GM19099 (cell line): ENCODE measurements around the gene RPTOR.

Experiments
- POLR2A ChIP-seq: IDR thresholded peaks from 3 replicates; pipeline ENCODE4 v1.6.1; 2011; ENCODE audit warnings: low read depth; ENCODE audit not compliant: insufficient read length; ENCODE audit errors: extremely low read depth

The RPTOR gene

DNA sequence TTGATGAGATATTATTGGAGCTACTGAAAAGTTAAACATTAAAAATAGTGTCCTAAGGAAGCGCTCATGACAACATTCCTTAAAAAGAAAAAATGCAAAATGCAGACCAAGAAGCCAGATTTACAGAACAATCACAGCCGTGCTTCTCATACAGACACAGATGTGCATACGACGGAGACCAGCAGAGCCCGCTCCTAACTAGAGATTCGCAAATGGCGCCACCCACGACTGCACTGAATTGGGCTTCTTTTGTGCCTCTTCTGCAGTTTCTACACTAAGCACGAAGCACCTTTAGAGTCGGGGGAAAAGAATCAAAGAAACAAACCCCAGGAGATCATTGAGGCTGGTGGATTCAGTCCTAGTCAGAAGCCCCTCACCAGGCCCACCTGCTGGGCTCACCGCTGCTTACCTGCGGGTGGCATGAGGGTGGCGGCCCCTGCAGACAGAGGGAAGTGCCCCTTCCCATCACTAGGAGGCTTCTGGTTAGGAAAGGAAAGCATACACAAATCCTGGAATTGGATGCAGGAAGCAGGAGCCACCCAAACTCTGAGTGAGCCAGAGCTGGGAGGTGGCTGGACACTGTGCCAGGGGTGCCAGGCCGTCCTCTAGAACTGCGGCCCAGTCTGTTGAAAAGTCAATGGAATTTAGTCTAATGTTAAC, 382.1 kb downstream of the RPTOR start:
- no peak for TF ChIP-seq POLR2A

- no peak for TF ChIP-seq POLR2A
These were observed 383.2 kb downstream of the RPTOR start for GRCh38 chr17:80927791-80928216.

- TF ChIP-seq POLR2A = no peak
These were observed 384.8 kb downstream of the RPTOR start for GRCh38 chr17:80929449-80929848.

DNA sequence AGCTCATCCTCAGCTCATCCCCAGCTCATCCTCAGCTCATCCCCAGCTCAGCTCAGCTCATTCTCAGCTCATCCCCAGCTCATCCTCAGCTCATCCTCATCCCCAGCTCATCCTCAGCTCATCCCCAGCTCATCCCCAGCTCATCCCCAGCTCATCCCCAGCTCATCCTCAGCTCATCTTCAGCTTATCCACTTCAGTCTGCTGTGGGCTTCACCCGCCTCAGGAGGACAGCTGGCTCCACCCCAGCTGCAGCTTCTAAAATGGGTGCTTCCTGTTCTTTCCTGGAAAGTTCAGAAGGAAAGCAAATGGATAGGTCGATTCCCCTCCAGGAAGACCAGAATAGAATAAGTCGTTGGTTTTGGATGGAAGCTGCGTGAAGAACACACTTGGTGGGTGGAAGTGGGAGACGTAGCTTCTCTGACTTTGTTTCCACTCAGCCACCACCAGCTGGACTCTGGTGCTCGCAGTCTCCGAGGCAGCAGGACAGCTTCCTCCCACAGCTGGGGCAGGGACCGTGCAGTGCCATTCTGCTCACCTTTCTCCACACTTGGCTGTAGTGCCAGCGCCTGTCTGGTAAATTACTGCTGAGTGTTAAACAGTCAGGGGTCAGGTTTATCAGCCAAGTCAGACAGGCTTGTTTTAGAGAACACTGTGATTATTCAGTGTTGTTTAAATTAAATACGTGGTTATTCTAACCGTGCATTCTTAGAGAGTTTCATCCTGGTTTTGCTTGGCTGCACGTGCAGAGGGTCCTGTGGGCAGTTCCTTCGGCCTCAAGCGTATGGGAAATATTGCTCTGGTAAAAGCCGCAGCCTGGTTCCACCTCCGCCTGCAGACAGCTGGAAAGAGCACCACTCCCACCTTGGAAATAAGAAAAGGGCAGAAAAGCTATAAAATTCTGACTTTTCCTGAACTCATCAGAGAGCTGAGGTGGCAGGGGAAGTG, 386.0 kb downstream of the RPTOR start:
- TF ChIP-seq POLR2A = no peak

GRCh38 chr17:80931421-80932265, 387.0 kb downstream of the RPTOR start:
- TF ChIP-seq POLR2A = no peak

DNA sequence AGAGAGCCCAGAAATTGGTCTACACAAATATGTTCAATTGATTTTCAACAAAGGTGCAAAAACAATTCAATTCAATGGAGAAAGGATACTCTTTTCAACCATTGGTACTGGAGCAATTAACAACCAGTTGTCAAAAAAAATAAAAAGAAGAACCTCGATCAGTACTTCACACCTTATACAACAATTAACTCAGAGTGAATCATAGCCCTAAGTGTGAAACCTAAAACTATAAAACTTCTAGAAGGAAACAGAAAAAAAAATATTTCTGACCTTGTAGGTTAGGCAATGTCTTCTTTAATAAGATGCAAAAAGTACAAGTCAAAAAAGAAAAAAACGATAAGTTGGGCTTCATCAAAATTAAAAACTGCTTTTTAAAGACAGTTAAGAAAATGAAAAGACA, 390.9 kb downstream of the RPTOR start:
- no peak for TF ChIP-seq POLR2A

DNA sequence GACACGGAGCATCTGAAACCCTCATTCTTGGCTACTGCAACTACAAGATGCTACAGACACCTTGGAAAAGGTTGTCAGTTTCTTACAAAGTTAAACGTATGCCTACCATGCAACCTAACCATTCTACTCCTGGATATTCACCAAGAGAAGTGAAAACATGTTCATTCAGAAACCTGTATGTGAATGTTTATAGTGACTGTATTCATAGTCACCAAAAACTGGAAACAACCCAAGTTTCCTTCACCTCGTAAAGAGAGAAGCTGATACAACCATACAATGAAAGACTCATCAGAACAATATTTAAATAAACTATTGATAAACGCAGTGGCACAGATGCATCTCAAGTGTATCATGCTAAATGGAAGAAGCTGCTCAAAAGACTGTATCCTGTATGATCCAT, 391.6 kb downstream of the RPTOR start:
- no peak for TF ChIP-seq POLR2A

DNA sequence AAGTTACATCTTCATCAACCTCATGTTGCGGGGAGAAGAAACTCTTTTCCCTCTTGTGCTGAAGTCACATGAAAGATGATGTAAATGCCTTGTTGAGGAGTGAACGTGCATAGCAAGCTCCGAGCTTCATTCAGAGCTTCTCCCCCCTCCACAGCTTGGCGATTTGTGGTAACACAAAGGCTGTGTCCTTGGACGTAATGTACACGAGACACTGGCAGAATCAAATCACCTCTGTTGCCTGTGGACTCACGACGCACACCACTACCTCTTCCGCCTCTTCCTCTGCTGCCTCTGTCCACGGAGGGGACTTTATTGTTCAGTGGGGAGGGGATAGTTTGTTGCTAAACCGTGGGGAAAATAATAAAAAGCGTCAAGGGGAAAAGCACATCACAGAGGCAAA, 392.1 kb downstream of the RPTOR start:
- no peak for TF ChIP-seq POLR2A

DNA sequence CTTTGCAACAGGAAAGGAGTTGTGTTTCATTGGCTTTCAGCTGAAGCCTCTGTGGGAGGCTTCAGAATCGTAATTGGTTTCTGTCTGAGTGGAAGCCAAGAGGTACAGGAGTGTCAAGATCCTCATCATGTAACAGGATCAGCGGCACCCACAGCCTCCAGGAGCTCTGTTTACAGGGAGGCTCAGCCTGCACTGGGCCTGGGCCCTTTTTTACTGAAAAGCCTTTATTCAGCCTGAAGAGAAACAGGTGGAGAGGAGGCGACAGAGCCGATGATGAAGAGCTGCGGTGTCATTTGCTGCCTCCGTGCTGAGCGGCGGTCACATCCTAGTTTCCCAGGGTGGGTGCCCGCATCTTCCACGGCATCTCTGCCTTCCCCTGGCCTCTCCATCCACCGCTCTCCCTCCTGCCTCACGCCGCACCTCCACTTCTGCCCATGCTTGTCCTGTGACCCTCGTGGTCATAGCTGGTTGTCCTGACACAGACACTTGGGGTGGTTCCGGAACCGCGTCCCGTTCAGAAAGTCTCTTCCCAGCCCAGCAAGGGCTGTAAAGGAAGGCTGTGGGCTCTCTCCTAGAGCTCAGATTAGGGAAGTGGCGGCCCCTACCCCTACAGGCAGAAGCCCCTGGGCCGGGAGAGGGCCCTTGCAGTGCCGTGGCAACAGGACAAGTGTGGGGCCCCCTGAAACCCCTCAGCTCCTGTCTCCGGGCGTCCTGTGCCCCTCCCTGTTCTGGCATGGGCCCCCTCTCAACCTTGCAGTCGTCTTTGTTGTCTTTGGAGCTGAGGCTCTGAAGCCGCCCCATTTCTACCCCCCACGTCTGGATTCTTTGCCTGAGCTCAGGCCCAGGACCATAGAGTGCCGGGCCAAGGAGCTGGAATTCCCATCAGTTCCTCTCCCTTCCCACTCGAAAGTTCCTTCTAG, 393.1 kb downstream of the RPTOR start:
- no peak for TF ChIP-seq POLR2A

GRCh38 chr17:80938556-80938955, 393.9 kb downstream of the RPTOR start:
- no peak for TF ChIP-seq POLR2A

GRCh38 chr17:80939151-80940145, 394.8 kb downstream of the RPTOR start:
- no peak for TF ChIP-seq POLR2A

GRCh38 chr17:80940171-80941123, 395.8 kb downstream of the RPTOR start:
- no peak for TF ChIP-seq POLR2A

DNA sequence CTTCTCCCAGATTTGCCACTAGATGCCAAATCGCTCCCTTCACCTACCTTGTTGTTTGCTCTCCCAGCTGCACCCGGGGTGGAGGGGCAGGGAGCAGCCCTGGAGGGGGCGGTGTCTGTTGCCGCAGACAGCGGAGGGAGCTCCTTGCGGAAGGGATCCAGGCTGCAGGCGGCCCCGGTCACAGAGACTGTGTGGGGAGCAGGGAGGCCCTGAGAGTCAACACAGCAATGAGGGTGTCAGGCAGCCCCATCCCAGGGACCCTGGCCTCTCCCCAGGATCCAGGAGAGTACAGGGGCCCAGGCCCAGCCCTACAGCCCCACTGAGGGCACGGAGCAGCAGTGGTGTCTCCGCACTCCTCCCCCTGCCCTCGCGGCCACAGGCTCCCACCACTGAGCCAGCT, 396.5 kb downstream of the RPTOR start:
- TF ChIP-seq POLR2A = no peak
